K562 (cell line): ENCODE data around the gene DMAC1. TPM values are rescaled to one million over a fixed set of nuclear protein-coding genes. Genes with fewer than 3 reads are reported as not detected.

Experiments
- ATAC-seq: fragments of 200-7000 bp; cut with Tn5 transposase; 3 replicates; pipeline ENCODE4 v1.9.1; 2020; ENCODE audit warnings: moderate library complexity
- BruUV-seq: library from RNA; stranded (reverse); fragments of 400-500 nt; replicated peaks from 2 replicates; lab custom pipeline; 2021; lab: Mats Ljungman, UMichigan
- CTCF ChIA-PET: fragments of 300-600 bp; formaldehyde crosslinking; extraction: SDS; loops from one replicate; lab custom pipeline; 2021; ENCODE audit warnings: low intra/inter-chr PET ratio; lab: Yijun Ruan, JAX
- POLR2A ChIA-PET: fragments of 300-600, 350-650 bp; sonication (Branson Sonifier 250); formaldehyde crosslinking; extraction: SDS; loops from one replicate; lab custom pipeline; 2021; ENCODE audit warnings: antibody characterized with exemption, inconsistent platforms; lab: Yijun Ruan, JAX
- DNase-seq, 4 experiments: peaks; one replicate each; pipeline versions ENCODE4 v3.0.0 to v3.0.0-alpha.2; 2011 to 2018; ENCODE audit warnings: low spot score in 3 of 4, mixed read lengths in 3 of 4; ENCODE audit errors: extremely low read depth in 1 of 4
- FAIRE-seq: peaks from 2 replicates; lab custom pipeline; 2011; peaks lifted over from hg19 to GRCh38; lab: Jason Lieb, UNC
- H2AFZ ChIP-seq: 2 replicates; pipeline ENCODE4 v1.6.0; 2011; ENCODE audit warnings: low read depth, low read length, control low read depth, inconsistent platforms
- H3K27ac ChIP-seq: fragments of 200-600 bp; 3 replicates; pipeline ENCODE4 v1.8.0; 2011; ENCODE audit warnings: low read depth, mild to moderate bottlenecking, control low read depth, inconsistent platforms, low read length, moderate library complexity, mixed read lengths; ENCODE audit errors: extremely low read depth
- H3K27me3 ChIP-seq, 2 experiments: fragments of 300-600 bp in 1 of 2; 2 replicates in 1 of 2; 3 replicates in 1 of 2; pipeline versions ENCODE4 v1.6.0 to v1.8.0; 2011; ENCODE audit warnings: inconsistent platforms in 2 of 2, low read length in 2 of 2, mild to moderate bottlenecking in 1 of 2, mixed read lengths in 1 of 2, moderate library complexity in 1 of 2; ENCODE audit not compliant: control insufficient read depth in 2 of 2, insufficient read depth in 2 of 2
- H3K36me3 ChIP-seq: fragments of 300-600 bp; 3 replicates; pipeline ENCODE4 v1.8.0; 2011; ENCODE audit warnings: mild to moderate bottlenecking, low read length, inconsistent platforms; ENCODE audit not compliant: control insufficient read depth, insufficient read depth
- H3K4me1 ChIP-seq, 2 experiments: fragments of 200-600 bp in 1 of 2; replicated peaks in 1 of 2; 2 replicates in 1 of 2; 3 replicates in 1 of 2; pipeline versions ENCODE4 v1.5.1 to v1.8.0; 2011; ENCODE audit warnings: inconsistent platforms in 2 of 2, low read length in 2 of 2, mild to moderate bottlenecking in 1 of 2, mixed read lengths in 1 of 2, moderate library complexity in 1 of 2; ENCODE audit not compliant: control insufficient read depth in 2 of 2, insufficient read depth in 2 of 2
- H3K4me2 ChIP-seq: 2 replicates; pipeline ENCODE4 v1.6.1; 2011; ENCODE audit warnings: low read length, control low read depth, inconsistent platforms, mixed read lengths; ENCODE audit not compliant: insufficient read depth
- H3K4me3 ChIP-seq: fragments of 200-600 bp; sonication (generic), shearing (Covaris generic); 2 replicates; pipeline ENCODE4 v1.5.1; 2016; ENCODE audit warnings: control low read depth, inconsistent platforms
- H3K79me2 ChIP-seq: fragments of 200-600 bp; 3 replicates; pipeline ENCODE4 v1.8.0; 2011; ENCODE audit warnings: low read length, inconsistent platforms; ENCODE audit not compliant: control insufficient read depth, insufficient read depth
- H3K9ac ChIP-seq, 2 experiments: 2 replicates each; pipeline versions ENCODE4 v1.6.0 to v1.6.1; 2011; ENCODE audit warnings: low read depth in 2 of 2, low read length in 2 of 2, control low read depth in 1 of 2, inconsistent platforms in 1 of 2, mild to moderate bottlenecking in 1 of 2, mixed read lengths in 1 of 2; ENCODE audit not compliant: insufficient read depth in 1 of 2
- H3K9me1 ChIP-seq: one replicate; pipeline ENCODE4 v1.6.0; 2011; ENCODE audit warnings: inconsistent platforms, mild to moderate bottlenecking, low read length, moderate library complexity; ENCODE audit not compliant: control insufficient read depth, insufficient read depth
- H3K9me3 ChIP-seq: replicated peaks from 2 replicates; pipeline ENCODE4 v1.5.1; 2011; ENCODE audit warnings: low read depth, low read length, inconsistent platforms; ENCODE audit not compliant: control insufficient read depth, insufficient read depth
- H4K20me1 ChIP-seq: replicated peaks from 2 replicates; pipeline ENCODE4 v1.6.1; 2011; ENCODE audit warnings: low read length, inconsistent platforms, mixed read lengths; ENCODE audit not compliant: control insufficient read depth, insufficient read depth
- CHAMP1 ChIP-seq: fragments of 450-650 bp; IDR thresholded peaks from 2 replicates; pipeline ENCODE4 v1.6.1; 2016; ENCODE audit warnings: mild to moderate bottlenecking
- KLF16 ChIP-seq: IDR thresholded peaks from 2 replicates; pipeline ENCODE4 v1.6.1; 2016; ENCODE audit warnings: antibody characterized with exemption
- RNF2 ChIP-seq: sonication (generic); IDR thresholded peaks from 2 replicates; pipeline ENCODE4 v1.6.1; 2016
- SP2 ChIP-seq: IDR thresholded peaks from 2 replicates; pipeline ENCODE4 v1.6.1; 2011; ENCODE audit warnings: mild to moderate bottlenecking, low read depth, low read length, moderate library complexity; ENCODE audit not compliant: poor library complexity, severe bottlenecking; ENCODE audit errors: extremely low read depth
- TEAD4 ChIP-seq, 2 experiments: sonication (generic) in 1 of 2; formaldehyde crosslinking in 1 of 2; IDR thresholded peaks; 2 replicates each; pipeline versions ENCODE4 v1.6.1 to v1.8.0; 2012 to 2022; ENCODE audit warnings: borderline replicate concordance in 1 of 2, inconsistent platforms in 1 of 2, low read length in 1 of 2, mild to moderate bottlenecking in 1 of 2, missing genetic modification reagents in 1 of 2
- TFE3 ChIP-seq: fragments of 450-650 bp; formaldehyde crosslinking; IDR thresholded peaks from 2 replicates; pipeline ENCODE4 v1.4.0; 2020; ENCODE audit warnings: mild to moderate bottlenecking, mixed read lengths
- THRAP3 ChIP-seq: fragments of 450-650 bp; IDR thresholded peaks from 2 replicates; pipeline ENCODE4 v1.6.1; 2016; ENCODE audit warnings: mild to moderate bottlenecking, inconsistent platforms, borderline replicate concordance
- ZNF124 ChIP-seq: sonication (generic); formaldehyde crosslinking; IDR thresholded peaks from 2 replicates; pipeline ENCODE4 v1.8.1; 2022; ENCODE audit warnings: missing genetic modification reagents
- ZNF695 ChIP-seq: fragments of 450-650 bp; formaldehyde crosslinking; IDR thresholded peaks from 2 replicates; pipeline ENCODE4 v1.4.0; 2020; ENCODE audit warnings: mild to moderate bottlenecking, moderate library complexity
- ZNF707 ChIP-seq: fragments of 250-450 bp; sonication (Bioruptor Pico); conservative IDR thresholded peaks from 2 replicates; pipeline ENCODE4 v1.8.0; 2022; ENCODE audit warnings: inconsistent platforms, mild to moderate bottlenecking, moderate library complexity
- ZNF77 ChIP-seq: fragments of 250-450 bp; sonication (Bioruptor Pico); IDR thresholded peaks from 2 replicates; pipeline ENCODE4 v1.5.0; 2020
- WGBS: fragments of 100-300 bp; shearing (Covaris generic); methylation state at CpG from one replicate; pipeline ENCODE4 v1.1.6; 2016; ENCODE audit warnings: low coverage, mixed read lengths; ENCODE audit not compliant: insufficient coverage; ENCODE audit errors: missing lambda C conversion rate; 5-methylcytosine and 5-hydroxymethylcytosine counted together
- in situ Hi-C: fragments of 300-500 bp; cut with MboI; formaldehyde crosslinking; loops from 4 replicates; pipeline ENCODE4 v1.15.0; 2018; ENCODE audit warnings: inconsistent platforms, mixed read lengths
- intact Hi-C: fragments of 100-400 bp; cut with micrococcal nuclease; formaldehyde crosslinking; loops from 2 replicates; pipeline ENCODE4 v1.14.2; 2022
- polyA plus RNA-seq, 8 experiments: library from polyadenylated mRNA; depleted of rRNA in 4 of 8; stranded (reverse) in 5 of 8; unstranded in 3 of 8; fragments of >200 nt; fragmentation: Nextera tagmentation in 2 of 8; fragmentation: Illumina TruSeq in 1 of 8; extraction: Ambion mirVana in 2 of 8; extraction: Trizol in 1 of 8; gene quantifications; 2 replicates each; pipeline versions ENCODE4 v1.2.1 to v1.2.3, GENCODE V29; 2011 to 2014; ENCODE audit warnings: inconsistent platforms in 1 of 8, missing spikeins in 1 of 8
- total RNA-seq, 7 experiments: library from RNA; depleted of rRNA in 6 of 7; stranded (reverse); fragments of >200 nt in 6 of 7; fragmentation: Illumina TruSeq in 2 of 7; extraction: Trizol in 2 of 7; gene quantifications; 2 replicates each; pipeline versions ENCODE4 v1.2.1 to v1.2.3, GENCODE V29; 2011 to 2021; ENCODE audit warnings: low replicate concordance in 1 of 7

The DMAC1 gene
- total and polyA plus RNA-seq, 9 of the 15 experiments (the other 6 are each of a cell fraction or from before 2014, with no cell fraction given), result 15.9 to 94.4 (median 38.4) TPM

GRCh38 chr9:7834531-7834930 lies 35.0 kb upstream of the DMAC1 start:
- ChIA-PET POLR2A (interaction anchor here (0.6 kb wide), 1 partner anchor 532 kb away, joined by 3 read pairs; no protein-coding TSS in a partner anchor), CTCF (no interaction called here)
- H4K20me1 ChIP-seq, result no peaks in the 10 kb centered on the region
- intact Hi-C loops (no loop called here), in situ Hi-C loops (no loop called here)
- H3K27ac ChIP-seq, result no peak overlapping the region
- H3K4me1 ChIP-seq, result no peaks in the 10 kb centered on the region
- no peaks in the 10 kb centered on the region for H3K9me1 ChIP-seq
- H3K4me3 ChIP-seq, result no peak overlapping the region
- no peaks in the 10 kb centered on the region for H3K27me3 ChIP-seq
- ATAC-seq, result no peak
- 0% methylated on average over 2 of the region's 2 CpGs for WGBS
- no peak overlapping the region for H3K9ac ChIP-seq
- no peak overlapping the region for H3K4me2 ChIP-seq
- no peak overlapping the region for H2AFZ ChIP-seq
- BruUV-seq, result no TSS peak
- TF ChIP-seq ZNF77 (CRISPR knock-in tag), result no peak
- no peak for TF ChIP-seq TEAD4 (IDR thresholded peaks at IDR 0.05; ENCODE audit: low read length)
- no peak for TF ChIP-seq TEAD4 (CRISPR knock-in tag; IDR thresholded peaks at IDR 0.05; ENCODE audit: borderline replicate concordance)
- no peak for TF ChIP-seq THRAP3
- TF ChIP-seq KLF16, result no peak
- no peak for TF ChIP-seq RNF2
- no peak for TF ChIP-seq ZNF124
- no peak for TF ChIP-seq ZNF707 (CRISPR knock-in tag)
- no peak for TF ChIP-seq TFE3 (CRISPR knock-in tag)
- TF ChIP-seq CHAMP1, result no peak
- TF ChIP-seq ZNF695, result no peak
- TF ChIP-seq SP2, result no peak
- TF ChIP-seq, all 486 proteins: peak for 0
- H3K36me3 ChIP-seq, result no peaks in the 10 kb centered on the region
- FAIRE-seq (no peak), DNase-seq (no peak)
- H3K79me2 ChIP-seq, result no peaks in the 10 kb centered on the region
- no peaks in the 10 kb centered on the region for H3K9me3 ChIP-seq
